H1 (cell line): ENCODE data around the gene CTDP1. TPM values are rescaled to one million over a fixed set of nuclear protein-coding genes. Genes with fewer than 3 reads are reported as not detected.

Experiments used
- BRCA1 ChIP-seq: IDR thresholded peaks from 2 replicates; pipeline ENCODE4 v1.6.1; 2012; ENCODE audit warnings: low read depth, low read length, improper control_type of control experiment
- CHD2 ChIP-seq: IDR thresholded peaks from 2 replicates; pipeline ENCODE4 v1.6.1; 2012; ENCODE audit warnings: low read length, improper control_type of control experiment
- CTBP2 ChIP-seq: IDR thresholded peaks from 2 replicates; pipeline ENCODE4 v1.7.0; 2011; ENCODE audit warnings: borderline replicate concordance, mild to moderate bottlenecking, moderate library complexity, mixed read lengths, low read length; ENCODE audit not compliant: insufficient read depth, insufficient read length
- E2F6 ChIP-seq: IDR thresholded peaks from 2 replicates; pipeline ENCODE4 v1.6.1; 2012; ENCODE audit warnings: inconsistent platforms
- EP300 ChIP-seq, 2 experiments: IDR thresholded peaks; 1 replicate in 1 of 2; 2 replicates in 1 of 2; pipeline ENCODE4 v1.6.1; 2011 to 2012; ENCODE audit warnings: low read depth in 2 of 2, low read length in 2 of 2, mild to moderate bottlenecking in 2 of 2, borderline replicate concordance in 1 of 2, inconsistent platforms in 1 of 2, moderate library complexity in 1 of 2
- GTF2F1 ChIP-seq: IDR thresholded peaks from 2 replicates; pipeline ENCODE4 v1.6.1; 2012; ENCODE audit warnings: low read depth, low read length, improper control_type of control experiment, borderline replicate concordance
- JUND ChIP-seq: IDR thresholded peaks from 2 replicates; pipeline ENCODE4 v1.6.1; 2011; ENCODE audit warnings: mild to moderate bottlenecking, improper control_type of control experiment, low read length
- KDM5A ChIP-seq: fragments of 200-600 bp; IDR thresholded peaks from 2 replicates; pipeline ENCODE4 v1.7.1; 2012; ENCODE audit warnings: mild to moderate bottlenecking, low read length, inconsistent platforms, mixed read lengths
- POLR2A ChIP-seq, 2 experiments: IDR thresholded peaks; 1 replicate in 1 of 2; 2 replicates in 1 of 2; pipeline ENCODE4 v1.6.1; 2011; ENCODE audit warnings: low read depth in 2 of 2, low read length in 2 of 2, mild to moderate bottlenecking in 2 of 2; ENCODE audit errors: control extremely low read depth in 1 of 2
- RAD21 ChIP-seq, 2 experiments: IDR thresholded peaks in 1 of 2; conservative IDR thresholded peaks in 1 of 2; 2 replicates each; pipeline ENCODE4 v1.6.1; 2011; ENCODE audit warnings: low read depth in 2 of 2, low read length in 2 of 2, improper control_type of control experiment in 1 of 2, inconsistent platforms in 1 of 2, mild to moderate bottlenecking in 1 of 2, moderate library complexity in 1 of 2
- RNF2 ChIP-seq: fragments of 200-900, 300-1000 bp; sonication (generic); IDR thresholded peaks from 2 replicates; pipeline ENCODE4 v1.7.1; 2016; ENCODE audit warnings: borderline replicate concordance, low read depth, mild to moderate bottlenecking, antibody characterized with exemption, low read length; ENCODE audit not compliant: poor library complexity, severe bottlenecking; ENCODE audit errors: missing control alignments
- SIN3A ChIP-seq, 2 experiments: IDR thresholded peaks in 1 of 2; conservative IDR thresholded peaks in 1 of 2; 2 replicates each; pipeline ENCODE4 v1.6.1; 2011 to 2012; ENCODE audit warnings: low read length in 2 of 2, improper control_type of control experiment in 1 of 2, low read depth in 1 of 2, mild to moderate bottlenecking in 1 of 2
- SP4 ChIP-seq: IDR thresholded peaks from 2 replicates; pipeline ENCODE4 v1.6.1; 2012; ENCODE audit warnings: low read length, inconsistent platforms
- SRF ChIP-seq: IDR thresholded peaks from 2 replicates; pipeline ENCODE4 v1.6.1; 2011; ENCODE audit warnings: mild to moderate bottlenecking, low read depth, low read length, moderate library complexity
- SUZ12 ChIP-seq: fragments of 200-600 bp; sonication (generic); IDR thresholded peaks from 2 replicates; pipeline ENCODE4 v1.6.1; 2012; ENCODE audit warnings: mild to moderate bottlenecking, inconsistent platforms, low read length, moderate library complexity, mixed read lengths
- TBP ChIP-seq: IDR thresholded peaks from 2 replicates; pipeline ENCODE4 v1.6.1; 2011; ENCODE audit warnings: low read depth, low read length, improper control_type of control experiment
- TEAD4 ChIP-seq: IDR thresholded peaks from 2 replicates; pipeline ENCODE4 v1.6.1; 2012; ENCODE audit warnings: low read depth, low read length, inconsistent platforms, mixed read lengths
- ZNF274 ChIP-seq: IDR thresholded peaks from 2 replicates; pipeline ENCODE4 v1.7.0; 2012; ENCODE audit warnings: low read length, borderline replicate concordance; ENCODE audit errors: extremely low read depth
- polyA plus RNA-seq, 7 experiments: library from polyadenylated mRNA; depleted of rRNA in 3 of 7; stranded (reverse) in 5 of 7; unstranded in 2 of 7; fragments of >200 nt in 5 of 7; fragments of 200-250 nt in 2 of 7; gene quantifications; 1 replicate in 5 of 7; 2 replicates in 1 of 7; 4 replicates in 1 of 7; pipeline versions ENCODE4 v1.2.1 to v1.2.3, GENCODE V29; 2011 to 2013; ENCODE audit warnings: missing spikeins in 2 of 7, mixed read lengths in 2 of 7
- total RNA-seq: library from RNA; stranded (reverse); fragmentation: NEBNext Ultra II Directional; extraction: Animal tissue kit (Norgen Biotek cat#: 25700); gene quantifications from 2 replicates; pipeline ENCODE4 v1.2.1, GENCODE V29; 2021
- TF ChIP-seq, protein P1 (sequence below): IDR thresholded peaks from 2 replicates; pipeline ENCODE4 v1.6.1; 2012; ENCODE audit warnings: inconsistent platforms
- TF ChIP-seq, protein P2 (sequence below): IDR thresholded peaks from 2 replicates; pipeline ENCODE4 v1.6.1; 2011; ENCODE audit warnings: low read depth, mild to moderate bottlenecking, low read length; ENCODE audit not compliant: insufficient read depth

Gene CTDP1
- total and polyA plus RNA-seq, 2 of the 8 experiments (the other 6 are each of a cell fraction or from before 2014, with no cell fraction given), result 16.6 to 37.0 TPM

DNA sequence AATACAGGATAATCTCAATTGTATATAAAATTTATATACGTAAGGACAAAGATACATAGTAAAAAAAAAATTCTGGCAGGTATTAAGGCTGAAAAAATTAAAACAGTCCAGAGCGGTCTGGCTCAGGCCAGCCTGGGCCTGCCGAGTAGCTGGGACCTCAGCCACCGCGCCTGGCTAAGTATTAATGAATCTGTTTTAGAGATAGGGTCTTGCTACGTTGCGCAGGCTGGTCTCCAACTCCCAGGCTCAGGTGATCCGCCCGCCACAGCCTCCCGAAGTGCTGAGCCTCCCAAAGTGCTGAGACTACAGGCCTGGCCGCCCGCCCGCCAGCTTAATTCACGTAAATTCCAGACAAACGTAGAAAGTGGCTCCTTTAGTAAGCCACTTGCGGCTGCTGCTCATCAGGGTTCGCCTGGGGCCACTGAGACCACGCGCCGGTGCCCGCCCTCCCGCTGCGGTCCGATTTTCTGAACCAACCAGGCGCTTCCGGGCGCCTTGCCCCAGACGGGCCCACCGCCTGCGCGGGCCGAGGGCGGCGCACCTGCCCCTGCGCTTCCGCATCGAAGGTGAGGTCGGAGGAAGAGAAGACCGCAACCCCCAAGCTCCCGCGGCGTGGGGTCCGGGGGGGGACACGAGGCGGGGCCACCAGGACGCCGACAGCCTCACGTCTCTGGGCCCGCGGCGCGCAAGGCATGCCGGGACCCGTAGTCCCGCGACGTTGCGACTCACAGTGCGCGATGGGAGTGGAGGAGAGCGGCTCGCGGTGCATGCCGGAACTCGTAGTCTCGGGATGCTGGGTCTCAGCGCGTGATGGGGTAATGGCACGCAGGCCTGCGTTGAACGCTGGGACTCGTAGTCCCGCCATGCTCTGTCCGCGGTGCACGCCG lies 695 bp upstream of the CTDP1 start (continued):
- TF ChIP-seq, protein P1, sequence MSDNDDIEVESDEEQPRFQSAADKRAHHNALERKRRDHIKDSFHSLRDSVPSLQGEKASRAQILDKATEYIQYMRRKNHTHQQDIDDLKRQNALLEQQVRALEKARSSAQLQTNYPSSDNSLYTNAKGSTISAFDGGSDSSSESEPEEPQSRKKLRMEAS, result peak; percentile 95
- TF ChIP-seq JUND (no peak), ZNF274 (no peak), GTF2F1 (no peak; the same call in 1 of the 2 replicates), SUZ12 (no peak), E2F6 (peak; percentile 91), BRCA1 (no peak), TBP (peak; percentile 74; the same call in 1 of the 2 replicates), SRF (no peak), CHD2 (peak; percentile 71; the same call in 1 of the 2 replicates), KDM5A (no peak), CTBP2 (no peak), RNF2 (no peak), TEAD4 (0 out of 2 replicates have a peak, but pooled peaks have one; percentile 57), EP300 (IDR thresholded peaks at IDR 0.05; ENCODE audit: borderline replicate concordance in 1 of 2, low read depth in 2 of 2, low read length in 2 of 2) (peak in 1 of 2 experiments; percentile 67; a peak in 1 of 3 replicates), SIN3A (conservative IDR thresholded peaks at IDR 0.05 in 1 of 2, IDR thresholded peaks at IDR 0.05 in 1 of 2; ENCODE audit: low read depth in 1 of 2, low read length in 2 of 2) (peak in 1 of 2 experiments; percentile 77; a peak in 1 of 4 replicates), RAD21 (IDR thresholded peaks at IDR 0.05 in 1 of 2, conservative IDR thresholded peaks at IDR 0.05 in 1 of 2; ENCODE audit: low read depth in 2 of 2, low read length in 2 of 2) (no peak), POLR2A (IDR thresholded peaks at IDR 0.05; ENCODE audit: control extremely low read depth in 1 of 2, low read depth in 2 of 2, low read length in 2 of 2) (peak in 1 of 2 experiments; percentile 60; a peak in 2 of 3 replicates), SP4 (0 out of 2 replicates have a peak, but pooled peaks have one; percentile 45)
- TF ChIP-seq, protein P2, sequence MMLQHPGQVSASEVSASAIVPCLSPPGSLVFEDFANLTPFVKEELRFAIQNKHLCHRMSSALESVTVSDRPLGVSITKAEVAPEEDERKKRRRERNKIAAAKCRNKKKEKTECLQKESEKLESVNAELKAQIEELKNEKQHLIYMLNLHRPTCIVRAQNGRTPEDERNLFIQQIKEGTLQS, result no peak
